COR-L47 (cell line): Measurements from ENCODE around the gene S100B.

Experiments
- DNase-seq: peaks from one replicate; lab custom pipeline; 2025; lab: John Stamatoyannopoulos, UW

The S100B gene

GRCh38 chr21:46560568-46561444 is 44.1 kb downstream of the S100B start:
- no peak for DNase-seq

GRCh38 chr21:46559291-46559983 is 45.4 kb downstream of the S100B start:
- DNase-seq, result no peak

GRCh38 chr21:46557919-46558392 is 46.9 kb downstream of the S100B start:
- DNase-seq, result no peak

GRCh38 chr21:46557469-46557868 is 47.4 kb downstream of the S100B start:
- DNase-seq, result no peak

GRCh38 chr21:46556802-46557201 is 48.1 kb downstream of the S100B start:
- DNase-seq, result no peak

- DNase-seq, result no peak
Measured at GRCh38 chr21:46555678-46556077, 49.2 kb downstream of the S100B start.

- DNase-seq, result no peak
Measured at GRCh38 chr21:46555225-46555617, 49.7 kb downstream of the S100B start.

GRCh38 chr21:46554431-46555224 is 50.3 kb downstream of the S100B start:
- DNase-seq, result peak; percentile 46

- DNase-seq, result no peak
Measured at GRCh38 chr21:46553993-46554392, 50.9 kb downstream of the S100B start.

- no peak for DNase-seq
Measured at GRCh38 chr21:46552865-46553379, 52.0 kb downstream of the S100B start.

GRCh38 chr21:46552274-46552673 is 52.6 kb downstream of the S100B start:
- no peak for DNase-seq

GRCh38 chr21:46551636-46552241 is 53.1 kb downstream of the S100B start:
- DNase-seq, result no peak

- DNase-seq, result no peak
Measured at GRCh38 chr21:46550116-46550941, 54.6 kb downstream of the S100B start.

- no peak for DNase-seq
Measured at GRCh38 chr21:46549650-46550049, 55.2 kb downstream of the S100B start.
